Endothelial cell of umbilical vein (primary cell): ENCODE data around the gene MCU.

Source experiments
- CTCF ChIP-seq, 2 donors: IDR thresholded peaks; 1 replicate in 1 of 2; 2 replicates in 1 of 2; pipeline ENCODE4 v1.5.1; 2011; ENCODE audit warnings: low read length in 2 of 2, mild to moderate bottlenecking in 2 of 2, moderate library complexity in 2 of 2, control low read depth in 1 of 2, inconsistent platforms in 1 of 2, low read depth in 1 of 2; ENCODE audit not compliant: insufficient read depth in 1 of 2; ENCODE audit errors: extremely low read depth in 1 of 2
- EZH2 ChIP-seq: IDR thresholded peaks from 2 replicates; pipeline ENCODE4 v1.6.1; 2012; ENCODE audit warnings: borderline replicate concordance, low read depth, mild to moderate bottlenecking, moderate library complexity, low read length, inconsistent platforms; ENCODE audit not compliant: severe bottlenecking

GRCh38 chr10:72732521-72732920 is 40.6 kb downstream of the MCU start:
- TF ChIP-seq CTCF (IDR thresholded peaks at IDR 0.05; ENCODE audit: extremely low read depth in 1 of 2, insufficient read depth in 1 of 2, low read depth in 1 of 2, low read length in 2 of 2) (no peak), EZH2 (no peak)
